Measurements from ENCODE around the gene CHST12.
"Not testable (repeated sequence)": the region's sequence is repeated elsewhere in the genome, so short reads cannot be mapped to it uniquely, and the experiment has no call there.

Gene CHST12

DNA sequence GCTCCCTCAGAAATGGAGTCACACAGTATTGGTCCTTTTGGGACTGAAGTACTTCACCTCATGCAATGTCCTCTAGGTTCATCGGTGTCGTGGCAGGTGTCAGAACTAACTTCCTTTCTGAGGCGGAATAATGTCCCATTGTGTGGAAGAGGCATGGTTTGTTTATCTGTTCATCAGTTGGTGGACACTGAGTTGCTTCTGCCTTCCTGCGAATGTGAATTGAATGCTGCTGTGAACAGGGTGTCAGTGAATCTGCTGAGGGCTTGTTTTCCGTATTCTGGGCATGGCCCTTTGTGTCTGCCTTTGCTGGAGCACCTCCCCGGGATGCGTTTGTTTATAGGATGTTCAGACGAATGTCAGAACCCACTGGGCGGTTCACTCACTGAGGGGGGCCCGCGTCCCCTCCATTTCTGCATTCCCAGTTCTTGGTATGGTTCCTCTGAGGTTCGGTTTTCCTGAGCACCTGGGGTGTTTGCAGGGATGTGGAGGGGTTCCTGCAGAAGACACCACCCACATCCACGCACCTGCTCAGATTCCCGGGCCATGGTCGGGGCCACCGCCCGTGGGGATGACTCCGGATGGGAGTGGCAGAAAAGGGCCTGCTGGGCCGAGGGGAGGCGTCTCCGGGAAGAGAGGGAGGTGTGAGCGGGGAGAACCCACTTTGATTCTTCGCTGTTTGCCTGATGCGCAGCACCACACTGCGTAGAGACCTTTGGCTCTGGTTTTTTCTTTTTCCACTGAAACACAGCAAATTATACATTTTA lies 33.1 kb downstream of the CHST12 start:
- DNase-seq (ENCODE audit: low spot score) = no peak

GRCh38 chr7:2437136-2437535 lies 33.7 kb downstream of the CHST12 start:
- DNase-seq (ENCODE audit: low spot score) = peak; percentile 21

DNA sequence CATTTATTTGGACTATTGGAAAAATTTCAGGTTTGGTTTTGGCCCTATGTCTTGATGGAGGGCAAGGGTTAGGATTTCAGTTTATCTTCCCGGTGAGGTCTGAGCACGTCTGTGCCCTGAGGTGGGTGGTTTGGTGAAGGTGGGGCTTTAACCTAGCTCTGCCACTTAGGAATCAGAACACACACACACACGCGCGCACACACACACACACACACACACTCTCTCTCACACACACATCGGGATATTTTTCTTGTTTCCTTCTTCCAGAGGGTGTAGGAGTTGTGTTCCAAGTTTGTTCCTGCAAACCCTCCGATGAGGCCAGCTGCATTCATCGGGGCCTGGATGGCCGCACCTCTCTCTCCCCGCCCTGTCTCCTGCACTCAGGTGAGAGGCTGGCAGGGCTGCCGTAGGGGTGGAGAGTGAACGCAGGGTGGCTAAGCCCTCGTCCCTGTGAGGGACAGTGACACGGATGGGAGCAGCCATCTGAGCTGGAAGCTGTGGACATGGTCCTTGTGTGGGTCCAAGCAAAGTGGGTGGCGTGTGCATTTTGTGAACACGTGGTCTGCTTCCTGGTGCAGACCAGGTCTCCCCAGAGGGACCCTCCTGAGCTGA lies 34.2 kb downstream of the CHST12 start:
- peak; percentile 21 for DNase-seq (ENCODE audit: low spot score)

GRCh38 chr7:2438186-2438585 lies 34.8 kb downstream of the CHST12 start:
- no peak for DNase-seq (ENCODE audit: low spot score)

DNA sequence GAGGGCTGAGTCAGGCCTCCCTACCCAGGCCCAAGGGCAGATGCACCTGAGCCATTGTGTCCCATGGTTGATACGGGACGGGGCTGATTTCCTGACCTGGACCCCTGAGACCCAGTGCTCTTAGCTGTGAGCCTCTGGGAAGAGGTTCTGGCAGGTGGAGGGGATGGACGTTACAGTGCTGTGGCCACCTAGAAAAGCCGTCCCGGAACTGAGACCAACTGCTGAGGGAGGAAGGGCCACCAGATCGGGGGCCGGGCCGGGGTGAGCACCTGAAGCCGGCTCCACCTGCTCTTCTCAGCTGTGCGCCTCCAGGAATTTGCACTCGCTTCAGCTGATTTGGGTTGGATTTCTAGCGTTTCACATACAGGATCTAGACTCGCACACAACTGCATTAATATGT lies 35.4 kb downstream of the CHST12 start:
- DNase-seq (ENCODE audit: low spot score) = peak; percentile 21

GRCh38 chr7:2440608-2441245 lies 37.3 kb downstream of the CHST12 start:
- peak; percentile 22 for DNase-seq (ENCODE audit: low spot score)

DNA sequence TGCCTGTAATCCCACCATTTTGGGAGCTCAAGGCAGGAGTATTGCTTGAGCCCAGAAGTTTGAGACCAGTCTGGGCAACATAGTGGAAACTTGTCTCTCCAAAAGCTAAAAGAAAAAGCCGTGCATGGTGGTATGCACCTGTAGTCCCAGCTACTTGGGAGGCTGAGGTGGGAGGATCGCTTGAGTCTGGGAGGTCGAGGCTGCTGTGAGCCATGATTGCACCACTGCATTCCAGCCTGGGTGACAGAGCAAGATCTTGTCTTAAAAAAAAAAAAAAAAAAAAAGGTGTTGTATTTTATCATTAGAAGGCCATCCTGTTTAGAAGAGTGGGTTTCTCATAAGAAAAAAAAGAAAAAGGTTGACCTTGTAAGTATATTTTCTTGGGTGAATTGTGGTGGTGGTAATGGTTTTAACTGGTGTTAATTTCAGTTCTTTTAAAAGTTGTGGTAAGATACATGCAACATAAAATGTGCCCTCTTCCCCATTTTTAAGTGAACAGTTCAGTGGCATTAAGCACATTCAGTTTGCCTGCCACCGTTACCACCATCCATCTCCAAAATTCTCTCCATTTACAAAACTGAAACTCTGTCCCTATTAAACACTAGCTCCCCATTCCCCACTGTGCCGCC lies 38.1 kb downstream of the CHST12 start:
- no peak for DNase-seq (ENCODE audit: low spot score)

DNA sequence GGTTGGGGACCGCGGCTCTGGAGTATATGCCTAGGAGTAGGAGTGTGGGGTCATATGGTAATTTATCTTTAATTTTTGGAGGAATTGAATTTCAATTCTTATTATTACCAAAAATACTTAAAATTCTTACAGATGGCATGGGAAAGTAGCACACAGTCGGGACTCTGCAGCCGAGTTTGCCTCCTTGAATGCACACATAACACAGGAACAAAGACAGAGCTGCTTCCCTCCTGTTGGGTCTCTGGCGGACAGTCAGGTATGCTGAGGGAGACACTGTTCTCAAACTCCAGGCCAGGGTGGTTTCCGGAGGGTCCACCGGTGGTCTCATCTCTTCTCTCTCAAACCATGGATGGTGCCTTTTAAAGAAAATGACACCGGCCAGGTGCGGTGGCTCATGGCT lies 40.1 kb downstream of the CHST12 start:
- DNase-seq (ENCODE audit: low spot score) = no peak

DNA sequence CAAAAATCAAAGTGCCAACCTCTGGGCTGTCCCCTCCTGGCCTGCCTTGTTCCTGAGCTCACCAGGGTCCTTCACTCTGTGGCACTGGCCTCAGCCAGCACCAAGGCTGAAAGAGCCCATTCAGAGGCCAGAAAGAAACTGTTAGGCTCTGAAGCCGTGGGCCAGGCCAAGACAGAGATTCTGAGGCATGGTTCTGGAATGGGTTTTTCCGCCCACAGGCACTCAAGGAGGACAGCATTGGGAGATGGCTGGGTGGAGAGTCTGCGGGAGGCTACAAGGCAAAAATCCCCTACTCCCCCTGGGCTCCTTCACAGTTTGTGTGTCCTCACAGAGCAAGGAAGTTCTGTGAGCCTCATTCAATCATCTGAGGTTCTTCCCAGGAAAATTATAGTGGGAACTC lies 41.1 kb downstream of the CHST12 start:
- no peak for DNase-seq (ENCODE audit: low spot score)

DNA sequence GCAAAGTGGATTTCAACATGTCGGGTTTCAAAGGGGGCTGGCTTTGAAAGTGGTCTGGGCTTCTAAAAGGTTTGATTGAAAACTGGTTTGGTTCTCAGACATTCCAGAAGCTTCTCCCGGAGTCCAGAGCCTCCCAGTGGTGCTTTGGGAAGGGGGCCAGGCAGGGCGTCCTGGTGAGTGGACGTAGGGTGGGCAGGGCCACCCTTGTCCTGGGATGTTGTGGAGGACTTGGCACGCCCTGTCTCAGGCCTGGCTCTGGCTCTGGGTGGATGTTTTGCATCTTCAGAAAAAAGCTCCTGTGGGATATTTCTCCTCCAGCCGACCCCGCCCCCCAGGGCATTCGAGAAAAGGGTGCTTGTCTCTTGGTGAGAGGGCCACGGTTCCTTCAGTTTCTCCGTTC lies 41.6 kb downstream of the CHST12 start:
- DNase-seq (ENCODE audit: low spot score) = no peak

DNA sequence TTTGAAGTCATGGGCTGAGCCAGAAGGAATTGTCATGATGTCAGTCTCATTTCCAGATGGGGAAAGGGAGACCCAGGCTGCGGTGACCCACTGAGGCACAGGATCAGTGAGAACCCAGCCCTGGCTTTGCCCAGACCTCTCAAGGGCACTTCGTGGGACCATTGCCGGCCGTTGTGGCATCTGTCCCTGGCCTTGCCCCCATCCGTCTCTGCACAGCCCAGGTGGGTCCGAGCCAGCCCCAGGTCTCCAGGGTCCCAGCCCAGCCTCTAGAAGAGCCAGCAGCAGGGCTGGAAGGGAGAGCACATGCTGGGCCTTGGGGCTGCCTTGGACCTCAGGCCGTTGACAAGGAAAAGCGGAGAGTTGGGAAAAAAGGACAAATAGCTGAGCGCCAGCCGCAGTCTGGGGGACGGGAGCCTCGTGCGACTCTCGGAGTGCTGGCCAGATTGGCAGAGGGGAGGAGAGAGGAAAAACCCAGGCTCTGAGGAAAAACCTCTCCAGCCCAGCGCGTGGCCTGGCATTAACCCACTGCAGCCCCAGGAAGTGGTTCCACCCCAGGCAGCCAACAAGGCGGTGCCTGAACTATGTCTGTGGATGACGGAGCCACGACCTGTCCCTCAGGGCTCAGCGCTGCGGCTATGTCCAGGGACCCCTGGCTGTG lies 42.6 kb downstream of the CHST12 start:
- peak; percentile 23 for DNase-seq (ENCODE audit: low spot score)

- DNase-seq (ENCODE audit: low spot score) = no peak
Observed at GRCh38 chr7:2446676-2447075, 43.3 kb downstream of the CHST12 start.

GRCh38 chr7:2450198-2451107 lies 47.0 kb downstream of the CHST12 start:
- peak; percentile 43 for DNase-seq (ENCODE audit: low spot score)

DNA sequence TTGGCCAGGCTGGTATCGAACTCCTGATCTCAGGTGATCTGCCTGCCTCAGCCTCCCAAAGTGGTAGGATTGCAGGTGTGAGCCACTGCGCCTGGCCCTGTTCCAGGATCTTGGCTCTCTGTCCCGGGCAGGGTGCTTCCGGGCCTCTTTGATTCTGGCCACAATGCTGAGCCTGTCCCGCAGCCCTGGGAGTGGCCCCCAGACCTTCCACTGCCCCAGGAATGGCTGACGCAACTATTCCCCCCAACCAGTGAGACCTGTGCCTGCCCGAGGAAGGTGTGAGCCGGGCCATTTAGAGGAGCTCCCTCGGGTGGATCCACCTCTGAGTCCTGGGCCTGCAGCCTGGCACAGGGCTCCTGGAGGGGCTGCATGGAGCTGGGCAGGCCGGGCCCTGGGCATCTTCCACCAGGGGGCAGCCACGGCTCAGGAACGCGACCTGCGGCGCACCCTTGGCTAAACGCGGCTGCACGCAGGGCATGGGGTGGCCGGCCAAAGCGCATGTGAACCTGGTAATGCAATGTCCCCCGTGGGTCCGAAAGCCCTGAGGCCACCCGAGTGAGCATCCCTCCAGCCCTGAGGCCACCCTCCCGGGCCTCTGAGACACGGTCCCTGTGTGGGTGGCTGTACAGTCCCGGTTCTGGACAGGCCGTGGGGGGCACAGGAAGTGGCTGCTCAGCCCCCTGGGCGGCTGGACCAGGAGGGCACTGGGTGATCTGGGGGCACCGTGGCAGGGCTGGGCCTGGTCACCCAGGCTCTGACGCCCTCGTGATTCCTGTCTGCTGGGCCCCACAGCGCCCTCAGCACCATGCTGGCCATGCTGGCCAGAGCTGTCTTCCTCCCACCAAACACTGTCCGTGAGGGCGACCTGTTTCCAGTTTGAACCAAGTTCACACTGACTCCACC lies 48.0 kb downstream of the CHST12 start:
- DNase-seq (ENCODE audit: low spot score) = peak; percentile 94

GRCh38 chr7:2452074-2452507 lies 48.7 kb downstream of the CHST12 start:
- DNase-seq (ENCODE audit: low spot score) = peak; percentile 39

DNA sequence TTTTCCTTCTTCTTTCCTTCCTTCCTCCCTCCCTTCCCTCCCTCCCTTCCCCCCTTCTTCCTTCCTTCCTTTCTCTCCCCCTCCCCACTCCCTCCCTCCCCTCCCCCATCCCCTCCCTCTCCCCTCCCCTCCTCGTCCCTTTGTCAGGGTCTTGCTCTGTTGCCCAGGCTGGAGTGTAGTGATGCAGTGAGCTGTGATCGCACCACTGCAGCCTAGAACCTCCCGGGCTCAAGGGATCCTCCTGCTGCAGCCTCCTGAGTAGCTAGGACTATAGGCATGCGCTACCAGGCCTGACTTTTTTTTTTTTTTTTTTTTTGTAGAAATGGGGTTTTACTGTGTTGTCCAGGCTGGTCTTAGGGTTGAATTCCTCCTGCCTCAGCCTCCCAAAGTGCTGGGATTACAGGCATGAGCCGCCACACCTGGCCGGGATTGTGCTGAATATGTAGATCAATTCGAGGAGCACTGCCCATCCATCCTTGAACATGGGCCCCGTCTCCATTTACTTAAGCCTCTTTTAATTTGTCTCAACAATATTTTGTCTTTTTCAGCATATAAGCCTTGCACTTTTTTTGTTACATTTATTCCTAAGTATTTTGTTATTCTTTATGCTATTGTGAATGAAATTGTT lies 49.3 kb downstream of the CHST12 start:
- no peak for DNase-seq (ENCODE audit: low spot score)

DNA sequence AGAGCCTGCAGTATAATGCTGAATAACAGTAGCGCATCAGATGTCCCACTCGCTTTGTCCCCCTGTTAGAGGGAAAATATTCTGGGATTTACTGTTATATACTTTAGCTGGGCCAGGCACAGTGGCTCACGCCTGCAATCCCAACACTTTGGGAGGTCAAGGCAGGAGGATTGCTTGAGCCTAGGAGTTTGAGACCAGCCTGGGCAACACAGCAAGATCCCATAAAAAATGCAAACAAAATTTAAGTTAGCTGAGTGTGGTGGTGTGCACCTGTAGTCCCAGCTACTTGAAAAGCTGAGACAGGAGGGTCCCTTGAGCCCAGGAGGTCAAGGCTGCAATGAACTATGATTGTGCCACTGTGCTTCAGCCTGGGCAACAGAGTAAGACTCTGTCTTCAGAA lies 50.4 kb downstream of the CHST12 start:
- not testable (repeated sequence) for DNase-seq (ENCODE audit: low spot score)

- peak; percentile 21 for DNase-seq (ENCODE audit: low spot score)
Observed at GRCh38 chr7:2459674-2460073, 56.3 kb downstream of the CHST12 start.

- DNase-seq (ENCODE audit: low spot score) = peak; percentile 30
Observed at GRCh38 chr7:2460188-2460587, 56.8 kb downstream of the CHST12 start.

DNA sequence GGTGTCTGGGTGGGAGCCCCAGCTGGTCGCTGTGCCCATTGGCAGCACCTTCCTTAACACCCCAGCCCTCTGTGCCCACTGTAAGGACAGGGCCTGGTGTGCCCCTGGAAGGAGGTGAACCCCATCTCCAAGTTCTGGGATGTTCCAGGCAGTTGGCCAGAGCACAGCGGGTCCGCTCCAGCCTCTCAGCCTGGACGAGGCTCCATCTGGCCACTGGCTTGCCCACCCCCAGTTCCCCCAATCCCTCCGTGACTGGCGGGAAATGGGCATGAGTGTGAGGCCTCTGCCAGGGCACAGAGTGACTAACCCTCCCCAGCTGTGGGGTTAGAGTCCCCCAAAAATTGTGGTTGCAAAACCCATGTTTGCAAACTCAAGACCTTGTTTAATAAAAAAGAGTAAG lies 57.2 kb downstream of the CHST12 start:
- DNase-seq (ENCODE audit: low spot score) = peak; percentile 29
